Stimulated activated CD4-positive, alpha-beta T cell treated with anti-CD3 and anti-CD28 coated beads, TNF-alpha, amount 100 ng/mL, for 24 hours (primary cell): ENCODE results near the gene ING5.
"Not testable (repeated sequence)": the region's sequence is repeated elsewhere in the genome, so short reads cannot be mapped to it uniquely, and the experiment has no call there.

ENCODE experiments used
- DNase-seq, 3 experiments: peaks; one replicate each; pipeline ENCODE4 v3.0.0-alpha.2; 2020; ENCODE audit warnings: low read depth in 3 of 3

Gene ING5

GRCh38 chr2:241739177-241739576 lies 37.3 kb downstream of the ING5 start:
- DNase-seq, result no peak

GRCh38 chr2:241739651-241740050 lies 37.8 kb downstream of the ING5 start:
- peak in 2 of 3 experiments; percentile 39 to 72 for DNase-seq

- DNase-seq, result peak in 1 of 3 experiments; percentile 32
Observed at GRCh38 chr2:241741016-241741415, 39.2 kb downstream of the ING5 start.

DNA sequence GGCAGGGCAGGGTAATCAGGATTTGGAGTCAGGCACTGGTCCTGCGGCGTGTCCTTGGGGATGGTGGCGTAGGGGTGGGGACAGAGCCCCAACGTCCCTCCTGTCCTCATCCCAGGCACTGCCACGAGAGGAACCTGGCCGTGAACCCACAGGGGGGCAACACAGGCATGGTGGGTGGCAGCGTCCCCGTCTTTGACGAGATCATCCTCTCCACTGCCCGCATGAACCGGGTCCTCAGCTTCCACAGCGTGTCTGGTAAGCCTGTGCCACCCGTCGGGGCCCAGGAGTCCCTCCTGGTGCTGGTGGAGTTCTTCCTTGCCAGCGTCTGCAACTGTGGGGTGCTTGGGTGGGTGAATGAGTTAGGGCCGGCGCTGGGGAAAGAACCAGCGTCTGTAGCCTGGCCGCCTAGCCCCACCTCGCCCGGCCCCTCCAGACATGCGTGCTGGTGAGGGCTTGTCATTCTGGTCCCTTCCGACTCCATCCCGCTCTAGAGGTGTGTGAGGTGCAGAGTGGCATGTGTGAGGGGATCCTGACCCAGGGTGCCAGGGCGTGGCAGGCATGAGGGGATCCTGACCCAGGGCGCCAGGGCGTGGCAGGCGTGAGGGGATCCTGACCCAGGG lies 40.6 kb downstream of the ING5 start:
- DNase-seq, result no peak

DNA sequence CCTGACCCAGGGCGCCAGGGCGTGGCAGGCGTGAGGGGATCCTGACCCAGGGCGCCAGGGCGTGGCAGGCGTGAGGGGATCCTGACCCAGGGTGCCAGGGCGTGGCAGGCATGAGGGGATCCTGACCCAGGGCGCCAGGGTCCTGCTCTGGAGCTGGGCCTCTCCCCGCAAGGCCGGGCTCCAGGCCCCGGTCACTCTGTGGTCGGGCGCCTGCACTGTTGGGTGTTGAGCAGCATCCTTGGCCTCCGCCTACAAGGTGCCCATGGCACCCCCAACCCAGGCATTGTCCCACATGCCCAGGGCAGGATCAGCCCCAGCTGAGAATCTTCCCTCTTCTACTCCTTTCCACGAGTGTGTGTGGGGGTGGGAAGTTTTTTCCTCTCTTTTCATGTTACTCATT lies 41.2 kb downstream of the ING5 start:
- not testable (repeated sequence) for DNase-seq

DNA sequence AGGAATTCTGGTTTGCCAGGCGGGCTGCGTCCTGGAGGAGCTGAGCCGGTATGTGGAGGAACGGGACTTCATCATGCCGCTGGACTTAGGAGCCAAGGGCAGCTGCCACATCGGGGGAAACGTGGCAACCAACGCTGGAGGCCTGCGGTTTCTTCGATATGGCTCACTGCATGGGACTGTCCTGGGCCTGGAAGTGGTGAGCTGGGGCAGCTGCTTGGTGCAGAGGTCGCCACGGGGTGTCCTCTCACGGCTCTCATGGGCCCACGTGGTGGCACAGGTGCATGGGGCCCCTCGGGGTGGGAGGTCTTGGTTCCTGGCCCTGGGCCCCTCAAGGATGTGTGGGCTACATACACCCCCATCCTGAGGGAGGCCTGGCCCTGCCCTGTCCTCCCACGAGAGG lies 41.8 kb downstream of the ING5 start:
- DNase-seq, result no peak

- DNase-seq, result no peak
Observed at GRCh38 chr2:241744028-241744754, 42.4 kb downstream of the ING5 start.

DNA sequence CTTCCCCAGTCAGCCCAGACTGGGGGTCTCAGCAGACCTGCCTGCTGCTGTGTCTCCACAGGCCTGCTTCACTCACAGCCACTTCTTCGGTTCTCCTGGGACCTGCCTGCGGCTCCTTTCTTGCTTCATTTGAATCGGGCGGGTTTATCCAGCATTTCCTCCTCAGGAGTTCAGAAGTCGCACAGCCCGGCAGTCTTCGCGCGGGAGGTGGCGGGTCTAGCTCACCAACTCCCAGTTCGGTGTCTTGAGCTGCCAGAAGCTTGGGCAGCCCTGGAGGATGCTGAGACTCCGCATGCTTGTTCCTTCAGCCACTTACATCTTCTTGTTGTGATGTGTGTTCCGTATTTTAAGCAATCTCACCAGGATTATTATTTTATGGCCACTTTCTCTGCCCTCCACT lies 43.4 kb downstream of the ING5 start:
- no peak for DNase-seq

DNA sequence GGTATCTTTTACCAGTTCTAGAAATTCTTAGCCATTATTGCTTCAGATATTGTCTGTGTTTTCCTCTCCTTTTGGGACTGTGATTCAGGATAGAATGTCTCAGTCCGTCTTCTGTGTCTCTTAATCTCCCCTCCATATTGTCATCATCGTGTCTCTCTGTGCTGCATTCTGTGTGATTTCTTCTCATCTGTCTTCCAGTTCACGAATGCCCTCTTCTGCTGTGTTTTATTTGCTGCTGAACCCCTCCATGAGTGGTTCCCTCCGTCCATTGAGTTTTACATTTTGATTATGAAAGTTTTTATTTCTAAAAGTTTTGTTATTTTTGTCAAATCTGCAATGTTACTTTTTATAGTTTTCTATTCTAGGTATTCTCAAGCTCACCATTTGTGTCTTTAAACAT lies 44.2 kb downstream of the ING5 start:
- DNase-seq, result no peak

GRCh38 chr2:241748468-241749256 lies 46.8 kb downstream of the ING5 start:
- DNase-seq, result no peak

DNA sequence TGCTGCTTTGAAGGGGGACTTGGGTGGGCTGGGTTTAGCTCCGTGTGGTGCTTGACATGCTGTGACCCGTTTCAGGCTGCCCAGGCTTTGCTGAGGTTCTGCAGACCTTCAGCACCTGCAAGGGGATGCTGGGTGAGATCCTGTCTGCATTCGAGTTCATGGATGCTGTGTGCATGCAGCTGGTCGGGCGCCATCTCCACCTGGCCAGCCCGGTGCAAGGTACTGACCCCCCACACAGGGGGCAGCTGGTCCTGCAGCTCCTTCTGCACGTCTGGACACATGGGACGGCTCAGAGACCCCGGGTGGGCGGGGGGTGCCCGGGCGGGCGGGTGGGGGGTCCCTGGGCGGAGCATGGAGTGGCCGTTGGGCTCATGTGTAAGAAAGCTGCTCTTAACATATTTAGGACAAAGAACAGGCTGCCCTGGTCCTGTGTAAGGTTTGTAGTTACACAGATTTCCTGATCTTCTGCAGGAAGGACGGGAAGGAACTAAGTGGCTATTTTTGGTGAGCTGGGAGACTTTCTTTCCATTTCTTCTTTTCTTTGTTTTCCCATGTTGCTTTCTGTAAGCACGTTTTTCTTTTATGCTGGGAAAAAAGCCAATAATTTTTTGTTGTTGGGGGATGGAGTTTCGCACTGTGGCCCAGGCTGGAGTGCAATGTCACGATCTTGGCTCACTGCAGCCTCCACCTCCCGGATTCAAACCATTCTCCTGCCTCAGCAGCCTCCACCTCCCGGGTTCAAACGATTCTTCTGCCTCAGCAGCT lies 48.4 kb downstream of the ING5 start:
- no peak for DNase-seq

GRCh38 chr2:241751152-241751551 lies 49.3 kb downstream of the ING5 start:
- DNase-seq, result no peak

DNA sequence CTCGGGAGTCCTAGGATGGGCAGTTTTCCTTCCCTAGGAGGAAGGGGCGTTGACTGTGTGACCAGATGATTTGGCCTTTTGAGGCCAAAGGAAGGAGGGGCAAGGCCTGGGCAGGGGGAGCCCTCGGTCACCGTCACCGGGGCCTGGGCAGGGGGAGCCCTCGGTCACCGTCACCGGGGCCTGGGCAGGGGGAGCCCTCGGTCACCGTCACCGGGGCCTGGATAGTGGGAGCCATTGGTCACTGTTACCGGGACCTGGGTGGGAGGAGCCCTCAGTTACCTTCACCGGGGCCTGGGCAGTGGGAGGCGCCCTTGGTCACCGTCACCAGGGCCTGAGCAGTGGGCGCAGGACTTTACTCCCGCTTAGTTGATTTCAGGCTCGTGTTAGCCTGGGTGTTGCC lies 49.9 kb downstream of the ING5 start:
- no peak for DNase-seq

DNA sequence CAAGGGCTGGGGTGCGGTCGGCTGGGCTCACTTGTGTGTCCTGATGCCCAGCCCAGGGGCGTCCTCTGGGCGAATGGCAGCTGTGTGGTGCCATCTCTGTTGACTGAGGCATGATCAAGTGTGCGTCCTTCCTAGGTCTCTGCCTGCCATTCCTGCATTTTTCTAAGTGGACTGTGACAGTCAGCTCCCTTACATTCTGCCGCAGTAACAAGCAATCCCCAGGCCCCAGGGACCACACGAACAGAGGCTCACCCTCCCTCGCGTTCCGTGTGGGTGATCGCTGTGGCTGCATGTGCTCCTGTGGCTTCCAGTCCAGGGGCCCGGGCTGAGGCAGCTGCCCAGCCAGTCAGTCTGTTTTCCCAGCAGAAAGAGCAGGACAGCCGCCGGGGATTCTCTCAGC lies 50.4 kb downstream of the ING5 start:
- no peak for DNase-seq

DNA sequence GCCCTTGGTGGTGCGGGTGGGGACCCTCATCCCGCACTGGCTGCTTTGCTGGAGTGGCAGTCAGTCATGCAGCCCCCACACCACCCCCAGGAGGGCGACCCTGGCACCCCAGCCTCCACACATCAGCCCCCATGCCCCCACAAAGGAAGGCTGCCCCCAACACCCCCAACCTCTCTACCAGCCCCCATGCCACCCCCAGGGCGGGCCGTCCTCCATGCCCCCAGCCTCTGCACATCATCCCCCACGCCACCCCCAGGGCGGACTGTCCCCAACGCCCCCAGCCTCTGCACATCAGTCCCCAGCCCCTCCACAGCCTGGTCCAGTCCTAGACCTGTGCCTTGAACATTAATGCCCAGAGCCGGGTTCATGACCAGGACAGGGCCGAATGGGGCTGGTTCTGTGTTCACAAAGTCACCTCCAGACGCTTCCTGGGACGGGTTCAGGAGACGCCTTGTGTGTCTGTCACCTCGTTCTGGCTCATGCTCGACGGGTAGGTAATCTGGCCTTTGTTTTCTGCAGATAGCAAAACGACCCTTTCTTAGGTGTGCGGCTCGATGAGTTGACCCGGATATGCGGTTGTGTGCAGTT lies 50.9 kb downstream of the ING5 start:
- DNase-seq, result no peak

- DNase-seq, result no peak
Observed at GRCh38 chr2:241753493-241753892, 51.7 kb downstream of the ING5 start.

GRCh38 chr2:241754042-241754441 lies 52.2 kb downstream of the ING5 start:
- DNase-seq, result no peak

DNA sequence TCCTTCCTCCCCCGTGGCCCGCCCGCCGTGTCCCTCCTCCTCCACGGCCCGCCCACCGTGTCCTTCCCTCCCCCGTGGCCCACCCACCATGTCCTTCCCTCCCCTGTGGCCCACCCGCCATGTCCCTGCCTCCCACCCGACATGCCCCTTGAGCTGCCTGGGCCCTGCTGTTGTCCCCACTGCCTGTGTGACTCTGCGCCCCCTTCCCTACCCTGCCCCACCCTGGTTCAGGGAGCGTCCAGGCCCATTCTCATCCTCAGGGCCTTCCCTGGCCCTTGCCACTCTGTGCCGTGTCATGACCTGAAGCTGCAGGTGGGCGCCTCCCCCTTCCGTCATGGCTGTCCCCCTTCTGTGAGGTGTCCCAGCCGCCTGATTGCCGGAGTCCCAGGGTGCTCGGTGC lies 53.3 kb downstream of the ING5 start:
- no peak for DNase-seq

- no peak for DNase-seq
Observed at GRCh38 chr2:241755777-241756176, 53.9 kb downstream of the ING5 start.

DNA sequence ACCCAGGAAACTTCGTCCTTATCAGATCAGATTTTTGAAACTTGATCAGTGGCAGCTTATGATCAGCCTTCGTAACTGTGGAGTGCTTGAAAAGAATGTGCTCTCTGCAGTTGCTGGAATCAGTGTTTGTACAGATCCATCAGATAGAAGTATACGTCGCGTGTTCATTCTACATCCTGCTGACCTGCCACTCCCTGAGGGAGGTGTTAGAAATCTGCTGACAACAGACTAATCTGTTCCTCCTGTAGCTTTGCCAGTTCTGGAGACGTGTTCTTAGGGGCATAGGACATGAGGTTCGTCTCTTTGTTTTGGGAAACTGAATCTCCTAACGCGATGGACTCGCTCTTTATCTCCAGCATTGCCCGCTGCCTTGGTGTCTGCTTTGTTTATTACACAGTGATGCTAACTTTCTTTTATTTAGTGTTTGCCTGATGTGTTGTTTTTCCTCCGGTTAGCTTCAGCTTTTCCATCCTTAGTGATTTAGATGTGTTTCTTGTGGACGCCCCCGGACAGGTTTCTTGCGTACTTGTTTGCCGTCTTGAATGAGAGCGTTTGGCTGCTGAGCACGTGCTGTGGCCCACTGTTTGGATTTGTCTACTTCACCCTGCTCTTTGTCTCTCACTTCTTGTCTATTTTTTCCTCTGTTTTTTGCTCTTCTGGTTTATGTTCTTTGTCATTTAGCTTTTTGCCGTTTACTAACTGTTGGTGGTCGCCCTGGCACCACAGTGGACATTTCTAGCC lies 57.4 kb downstream of the ING5 start:
- DNase-seq, result no peak

- not testable (repeated sequence) for DNase-seq
Observed at GRCh38 chr2:241759893-241760292, 58.1 kb downstream of the ING5 start.
